ENCODE results near the gene SMYD3.

The SMYD3 gene

GRCh38 chr1:245807306-245807705, 699.8 kb downstream of the SMYD3 start:
- no peak overlapping the region for H3K4me2 ChIP-seq (ENCODE audit: low read length, poor library complexity, severe bottlenecking)
- H2AFZ ChIP-seq (ENCODE audit: low read depth, low read length), result no peak overlapping the region
- 98% methylated on average over 10 of the region's 10 CpGs for WGBS
- no peak overlapping the region for H3K18ac ChIP-seq (ENCODE audit: low read depth in 1 of 2, low read length in 2 of 2)
- no peak overlapping the region for H2BK120ac ChIP-seq (ENCODE audit: low read depth, low read length)
- H4K91ac ChIP-seq (ENCODE audit: low read length), result no peak overlapping the region
- H3K4me3 ChIP-seq (ENCODE audit: insufficient read depth in 1 of 2, low read depth in 1 of 2, low read length in 2 of 2), result no peak overlapping the region
- no peak overlapping the region for H2BK15ac ChIP-seq (ENCODE audit: low read depth, poor library complexity, severe bottlenecking)
- H3K27me3 ChIP-seq (ENCODE audit: control insufficient read depth in 1 of 2, insufficient read depth in 1 of 2, low read length in 2 of 2), result no peaks in the 10 kb centered on the region
- no peak overlapping the region for H3K27ac ChIP-seq (ENCODE audit: low read length, poor library complexity, severe bottlenecking)
- no peak overlapping the region for H3K23ac ChIP-seq (ENCODE audit: low read length in 2 of 2)
- no peak overlapping the region for H2BK5ac ChIP-seq (ENCODE audit: low read depth, low read length, poor library complexity, severe bottlenecking)
- no peak overlapping the region for H3K4ac ChIP-seq (ENCODE audit: low read depth in 1 of 2, low read length in 2 of 2)
- H3K14ac ChIP-seq (ENCODE audit: low read length in 2 of 2), result no peak overlapping the region
- no peaks in the 10 kb centered on the region for H3K79me1 ChIP-seq (replicated peaks; ENCODE audit: low read length, poor library complexity, severe bottlenecking)
- no peak for DNase-seq
- H2AK5ac ChIP-seq (ENCODE audit: low read length, severe bottlenecking), result no peak overlapping the region
- H4K8ac ChIP-seq (ENCODE audit: low read length), result no peak overlapping the region
- no peak overlapping the region for H2BK12ac ChIP-seq (ENCODE audit: low read length in 2 of 2)
- no peaks in the 10 kb centered on the region for H3K36me3 ChIP-seq (ENCODE audit: control insufficient read depth in 1 of 2, insufficient read depth in 2 of 2, low read depth in 1 of 2, low read length in 2 of 2)
- no peaks in the 10 kb centered on the region for H3K4me1 ChIP-seq (ENCODE audit: control insufficient read depth, insufficient read depth, low read depth, low read length)
- peak overlapping the region; percentile 26 for H3K9ac ChIP-seq (ENCODE audit: low read length)
- H3K9me3 ChIP-seq (ENCODE audit: control insufficient read depth, low read length), result no peaks in the 10 kb centered on the region

- no peak overlapping the region for H3K4me3 ChIP-seq (ENCODE audit: insufficient read depth in 1 of 2, low read depth in 1 of 2, low read length in 2 of 2)
- no peak overlapping the region for H3K23ac ChIP-seq (ENCODE audit: low read length in 2 of 2)
- no peaks in the 10 kb centered on the region for H3K79me1 ChIP-seq (replicated peaks; ENCODE audit: low read length, poor library complexity, severe bottlenecking)
- no peaks in the 10 kb centered on the region for H3K27me3 ChIP-seq (ENCODE audit: control insufficient read depth in 1 of 2, insufficient read depth in 1 of 2, low read length in 2 of 2)
- H2BK120ac ChIP-seq (ENCODE audit: low read depth, low read length), result no peak overlapping the region
- no peaks in the 10 kb centered on the region for H3K4me1 ChIP-seq (ENCODE audit: control insufficient read depth, insufficient read depth, low read depth, low read length)
- no peak for DNase-seq
- no peak overlapping the region for H3K4ac ChIP-seq (ENCODE audit: low read depth in 1 of 2, low read length in 2 of 2)
- no peak overlapping the region for H3K4me2 ChIP-seq (ENCODE audit: low read length, poor library complexity, severe bottlenecking)
- H2BK12ac ChIP-seq (ENCODE audit: low read length in 2 of 2), result no peak overlapping the region
- no peak overlapping the region for H2AK5ac ChIP-seq (ENCODE audit: low read length, severe bottlenecking)
- no peak overlapping the region for H4K91ac ChIP-seq (ENCODE audit: low read length)
- no peak overlapping the region for H3K27ac ChIP-seq (ENCODE audit: low read length, poor library complexity, severe bottlenecking)
- no peak overlapping the region for H3K14ac ChIP-seq (ENCODE audit: low read length in 2 of 2)
- H4K8ac ChIP-seq (ENCODE audit: low read length), result no peak overlapping the region
- no peaks in the 10 kb centered on the region for H3K36me3 ChIP-seq (ENCODE audit: control insufficient read depth in 1 of 2, insufficient read depth in 2 of 2, low read depth in 1 of 2, low read length in 2 of 2)
- no peak overlapping the region for H2BK5ac ChIP-seq (ENCODE audit: low read depth, low read length, poor library complexity, severe bottlenecking)
- no peaks in the 10 kb centered on the region for H3K9me3 ChIP-seq (ENCODE audit: control insufficient read depth, low read length)
- H3K18ac ChIP-seq (ENCODE audit: low read depth in 1 of 2, low read length in 2 of 2), result no peak overlapping the region
- no peak overlapping the region for H3K9ac ChIP-seq (ENCODE audit: low read length)
- H2BK15ac ChIP-seq (ENCODE audit: low read depth, poor library complexity, severe bottlenecking), result no peak overlapping the region
- WGBS, result 0% methylated on average over 1 of the region's 1 CpG
- H2AFZ ChIP-seq (ENCODE audit: low read depth, low read length), result no peak overlapping the region
These were observed 701.5 kb downstream of the SMYD3 start for GRCh38 chr1:245805532-245805931.

GRCh38 chr1:245804696-245805095, 702.4 kb downstream of the SMYD3 start:
- WGBS, result 86% methylated on average over 4 of the region's 4 CpGs
- H2AFZ ChIP-seq (ENCODE audit: low read depth, low read length), result no peak overlapping the region
- H2AK5ac ChIP-seq (ENCODE audit: low read length, severe bottlenecking), result no peak overlapping the region

GRCh38 chr1:245803666-245804037, 703.4 kb downstream of the SMYD3 start:
- Histone ChIP-seq H3K27me3 (ENCODE audit: control insufficient read depth in 1 of 2, insufficient read depth in 1 of 2, low read length in 2 of 2) (no peaks in the 10 kb centered on the region), H3K4me3 (ENCODE audit: insufficient read depth in 1 of 2, low read depth in 1 of 2, low read length in 2 of 2) (no peak overlapping the region), H4K8ac (ENCODE audit: low read length) (no peak overlapping the region), H3K4me1 (ENCODE audit: control insufficient read depth, insufficient read depth, low read depth, low read length) (no peaks in the 10 kb centered on the region), H3K9ac (ENCODE audit: low read length) (no peak overlapping the region), H2BK15ac (ENCODE audit: low read depth, poor library complexity, severe bottlenecking) (no peak overlapping the region), H3K79me1 (replicated peaks; ENCODE audit: low read length, poor library complexity, severe bottlenecking) (no peaks in the 10 kb centered on the region), H2BK12ac (ENCODE audit: low read length in 2 of 2) (no peak overlapping the region), H3K14ac (ENCODE audit: low read length in 2 of 2) (no peak overlapping the region), H3K4ac (ENCODE audit: low read depth in 1 of 2, low read length in 2 of 2) (no peak overlapping the region), H3K27ac (ENCODE audit: low read length, poor library complexity, severe bottlenecking) (no peak overlapping the region), H2AK5ac (ENCODE audit: low read length, severe bottlenecking) (no peak overlapping the region), H3K9me3 (ENCODE audit: control insufficient read depth, low read length) (no peaks in the 10 kb centered on the region), H3K18ac (ENCODE audit: low read depth in 1 of 2, low read length in 2 of 2) (no peak overlapping the region), H3K23ac (ENCODE audit: low read length in 2 of 2) (no peak overlapping the region), H2AFZ (ENCODE audit: low read depth, low read length) (no peak overlapping the region), H3K4me2 (ENCODE audit: low read length, poor library complexity, severe bottlenecking) (no peak overlapping the region), H2BK5ac (ENCODE audit: low read depth, low read length, poor library complexity, severe bottlenecking) (no peak overlapping the region), H4K91ac (ENCODE audit: low read length) (no peak overlapping the region), H3K36me3 (ENCODE audit: control insufficient read depth in 1 of 2, insufficient read depth in 2 of 2, low read depth in 1 of 2, low read length in 2 of 2) (no peaks in the 10 kb centered on the region), H2BK120ac (ENCODE audit: low read depth, low read length) (no peak overlapping the region)
- no peak for DNase-seq
- WGBS, result 98% methylated on average over 5 of the region's 5 CpGs

More at GRCh38 chr1:245804696-245805095, 702.4 kb downstream of the SMYD3 start:
- H3K14ac ChIP-seq (ENCODE audit: low read length in 2 of 2), result no peak overlapping the region
- H3K4ac ChIP-seq (ENCODE audit: low read depth in 1 of 2, low read length in 2 of 2), result no peak overlapping the region
- no peak overlapping the region for H3K23ac ChIP-seq (ENCODE audit: low read length in 2 of 2)
- H3K4me2 ChIP-seq (ENCODE audit: low read length, poor library complexity, severe bottlenecking), result no peak overlapping the region
- H2BK15ac ChIP-seq (ENCODE audit: low read depth, poor library complexity, severe bottlenecking), result no peak overlapping the region
- no peaks in the 10 kb centered on the region for H3K9me3 ChIP-seq (ENCODE audit: control insufficient read depth, low read length)
- no peak overlapping the region for H3K9ac ChIP-seq (ENCODE audit: low read length)
- no peak for DNase-seq
- no peaks in the 10 kb centered on the region for H3K27me3 ChIP-seq (ENCODE audit: control insufficient read depth in 1 of 2, insufficient read depth in 1 of 2, low read length in 2 of 2)
- no peak overlapping the region for H3K4me3 ChIP-seq (ENCODE audit: insufficient read depth in 1 of 2, low read depth in 1 of 2, low read length in 2 of 2)
- H3K27ac ChIP-seq (ENCODE audit: low read length, poor library complexity, severe bottlenecking), result no peak overlapping the region
- H4K8ac ChIP-seq (ENCODE audit: low read length), result no peak overlapping the region
- H3K36me3 ChIP-seq (ENCODE audit: control insufficient read depth in 1 of 2, insufficient read depth in 2 of 2, low read depth in 1 of 2, low read length in 2 of 2), result no peaks in the 10 kb centered on the region
- no peak overlapping the region for H4K91ac ChIP-seq (ENCODE audit: low read length)
- H2BK12ac ChIP-seq (ENCODE audit: low read length in 2 of 2), result no peak overlapping the region
- no peak overlapping the region for H2BK120ac ChIP-seq (ENCODE audit: low read depth, low read length)
- H3K18ac ChIP-seq (ENCODE audit: low read depth in 1 of 2, low read length in 2 of 2), result no peak overlapping the region
- H3K79me1 ChIP-seq (replicated peaks; ENCODE audit: low read length, poor library complexity, severe bottlenecking), result no peaks in the 10 kb centered on the region
- no peaks in the 10 kb centered on the region for H3K4me1 ChIP-seq (ENCODE audit: control insufficient read depth, insufficient read depth, low read depth, low read length)
- no peak overlapping the region for H2BK5ac ChIP-seq (ENCODE audit: low read depth, low read length, poor library complexity, severe bottlenecking)
